NCI-H524 treated with DMSO at 0.1 percent for 48 hours (cell line): ENCODE measurements around the gene SIK2.
A peak's percentile ranks its signal among the peaks of the same experiment; 100 is the strongest.

Experiments
- DNase-seq: peaks from one replicate; lab custom pipeline; 2025; lab: John Stamatoyannopoulos, UW

The SIK2 gene

GRCh38 chr11:111601979-111602864, at the start of gene SIK2:
Gene SIK2 (plus strand): TSS chr11:111602449. CDS start chr11:111602564, 115 bp downstream.
- DNase-seq, result peak; percentile 75

GRCh38 chr11:111554532-111554931, 47.7 kb upstream of the SIK2 start:
- DNase-seq, result no peak

DNA sequence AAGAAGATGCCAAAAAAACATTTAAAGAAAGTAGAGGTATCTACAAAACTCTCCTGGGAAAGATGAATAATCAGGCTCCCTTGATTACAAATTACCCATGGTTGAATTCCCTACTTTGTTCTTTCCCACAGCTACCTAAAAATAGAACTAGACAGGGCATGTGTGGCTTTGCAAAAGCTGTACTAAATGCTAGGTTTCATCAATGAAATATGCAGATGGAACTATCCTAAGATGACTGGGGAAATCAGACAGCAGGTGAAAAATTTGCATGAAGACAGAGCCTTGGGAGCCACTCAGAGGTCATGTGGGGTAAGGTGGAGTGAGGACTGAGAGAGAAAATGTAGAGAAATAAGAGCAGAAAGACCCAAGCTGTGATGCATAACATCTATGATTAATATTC, 47.0 kb upstream of the SIK2 start:
- no peak for DNase-seq

GRCh38 chr11:111557425-111558111, 44.7 kb upstream of the SIK2 start:
- no peak for DNase-seq

GRCh38 chr11:111559800-111560464, 42.3 kb upstream of the SIK2 start:
- no peak for DNase-seq

DNA sequence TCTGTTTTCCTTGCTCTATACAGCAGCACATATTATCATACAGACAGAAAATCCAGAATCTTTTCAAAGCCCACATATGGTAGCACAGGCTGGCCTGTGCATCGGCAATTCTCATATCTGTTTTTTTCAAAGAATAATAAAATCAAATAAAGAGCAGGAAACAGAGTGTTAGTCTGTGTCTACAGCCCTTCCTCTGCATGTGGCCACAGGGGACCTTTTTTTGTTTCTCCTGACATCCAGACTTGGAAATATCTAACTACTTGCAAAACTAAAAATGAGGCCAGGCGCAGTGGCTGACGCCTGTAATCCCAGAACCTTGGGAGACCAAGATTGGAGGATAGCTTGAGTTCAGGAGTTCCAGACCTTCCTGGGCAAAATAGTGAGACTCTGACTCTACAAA, 41.4 kb upstream of the SIK2 start:
- DNase-seq, result no peak

GRCh38 chr11:111561306-111561705, 40.9 kb upstream of the SIK2 start:
- no peak for DNase-seq

DNA sequence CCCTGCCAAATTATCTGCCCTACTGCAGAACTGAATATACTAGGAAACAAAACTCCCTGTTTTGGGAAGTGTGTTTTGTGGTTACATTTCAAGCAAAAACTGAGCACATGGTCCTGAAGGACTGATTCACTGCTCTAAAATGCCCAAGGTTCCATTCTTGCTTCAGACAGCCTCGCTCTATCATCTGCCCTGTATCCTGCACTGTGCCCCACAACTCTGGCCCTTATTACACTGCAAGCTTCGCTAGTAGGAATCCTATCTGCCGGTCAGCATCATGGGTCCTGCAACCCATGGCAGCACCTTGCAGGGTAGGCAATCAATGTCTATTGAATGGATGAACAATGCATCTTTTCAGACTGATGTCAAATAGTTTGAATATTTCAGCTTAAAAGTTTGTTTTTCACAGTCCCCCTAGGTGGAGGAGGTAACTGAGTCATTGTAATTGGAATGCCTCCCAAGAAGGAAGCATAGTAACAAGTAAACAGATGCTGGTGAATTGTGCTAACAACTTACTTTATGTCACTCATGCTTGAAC, 40.4 kb upstream of the SIK2 start:
- DNase-seq, result no peak

- no peak for DNase-seq
These were observed 39.4 kb upstream of the SIK2 start for GRCh38 chr11:111562692-111563389.

DNA sequence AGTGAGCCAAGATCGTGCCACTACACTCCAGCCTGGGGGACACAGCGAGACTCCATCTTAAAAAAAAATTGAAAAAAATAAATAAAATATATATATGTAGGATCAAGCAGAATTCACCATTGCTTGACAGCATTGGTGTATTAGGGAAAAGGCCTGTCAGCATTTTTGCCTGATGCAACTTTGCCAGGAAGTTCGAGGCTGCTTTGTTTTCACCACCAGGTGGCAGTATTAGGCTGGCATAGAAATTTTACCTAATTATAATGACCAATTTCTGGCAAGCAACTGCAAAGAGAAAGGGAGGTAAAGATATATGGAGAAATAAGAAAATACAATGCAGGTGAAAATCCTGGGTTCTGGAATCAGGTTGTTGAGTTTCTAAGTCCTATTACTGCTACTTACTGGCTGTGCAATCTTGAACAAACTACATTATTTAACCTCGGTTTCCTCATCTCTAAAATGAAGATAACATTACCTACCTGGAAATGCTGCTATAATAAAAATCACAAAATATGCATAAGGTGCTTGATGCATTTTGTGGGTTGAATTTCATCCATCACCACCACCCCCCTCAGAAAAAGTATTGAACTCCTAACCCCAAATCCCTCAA, 37.0 kb upstream of the SIK2 start:
- no peak for DNase-seq

- DNase-seq, result no peak
These were observed 35.9 kb upstream of the SIK2 start for GRCh38 chr11:111566324-111566723.

DNA sequence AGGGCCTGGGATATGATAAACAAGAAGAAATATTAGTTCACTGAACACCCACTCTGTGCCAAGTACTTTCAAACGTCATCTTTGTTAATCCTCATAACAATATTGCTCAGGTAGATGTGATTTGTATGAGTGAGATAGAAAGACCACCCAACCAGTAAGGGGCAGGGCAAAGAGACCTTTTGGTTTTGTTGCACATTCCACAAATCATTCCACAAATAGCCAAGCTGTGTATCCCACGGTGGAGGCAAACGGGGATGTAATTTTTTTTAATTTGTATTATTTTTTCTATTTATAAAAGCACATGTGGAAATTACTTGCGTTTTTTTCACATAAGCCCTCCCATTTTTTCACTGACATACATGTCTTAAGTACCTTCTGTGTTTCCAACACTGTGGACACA, 32.8 kb upstream of the SIK2 start:
- DNase-seq, result no peak

- DNase-seq, result no peak
These were observed 31.5 kb upstream of the SIK2 start for GRCh38 chr11:111570796-111571195.

DNA sequence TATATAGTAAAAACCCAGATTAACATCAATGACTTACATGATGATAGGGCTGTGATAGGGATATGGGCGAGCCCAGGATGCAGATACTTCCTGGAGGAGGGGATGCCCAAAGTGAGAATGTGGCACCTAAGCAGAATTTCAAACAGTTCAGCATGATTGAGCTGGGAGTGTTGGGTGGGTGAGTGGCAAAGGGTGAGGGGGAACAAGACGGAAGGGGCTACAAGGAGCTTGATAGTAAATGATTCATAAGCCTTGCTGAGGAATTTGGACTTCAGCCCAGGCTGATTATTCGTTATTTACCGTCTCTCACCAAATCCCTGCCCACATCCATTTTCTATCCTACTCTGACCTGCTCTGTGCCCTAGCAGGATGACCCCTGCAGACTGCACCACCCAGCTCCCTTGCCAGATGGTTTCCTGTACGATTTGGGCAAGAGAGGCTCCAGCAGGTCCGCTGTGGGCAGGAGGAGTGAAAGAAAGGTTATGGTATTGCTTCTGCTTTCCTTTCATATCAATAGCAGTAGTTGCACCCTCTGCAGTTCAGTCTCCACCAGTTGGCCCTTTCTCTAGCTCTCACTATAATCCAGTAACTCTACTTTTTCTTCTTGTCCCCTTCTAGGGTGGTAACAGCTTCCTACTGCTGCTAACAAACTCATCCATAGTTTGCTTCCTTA, 30.3 kb upstream of the SIK2 start:
- DNase-seq, result no peak

GRCh38 chr11:111572581-111572980, 29.7 kb upstream of the SIK2 start:
- DNase-seq, result no peak

- DNase-seq, result no peak
These were observed 28.4 kb upstream of the SIK2 start for GRCh38 chr11:111573821-111574249.

GRCh38 chr11:111574373-111575225, 27.6 kb upstream of the SIK2 start:
- no peak for DNase-seq

- DNase-seq, result no peak
These were observed 26.5 kb upstream of the SIK2 start for GRCh38 chr11:111575740-111576139.

GRCh38 chr11:111577821-111578220, 24.4 kb upstream of the SIK2 start:
- DNase-seq, result no peak

DNA sequence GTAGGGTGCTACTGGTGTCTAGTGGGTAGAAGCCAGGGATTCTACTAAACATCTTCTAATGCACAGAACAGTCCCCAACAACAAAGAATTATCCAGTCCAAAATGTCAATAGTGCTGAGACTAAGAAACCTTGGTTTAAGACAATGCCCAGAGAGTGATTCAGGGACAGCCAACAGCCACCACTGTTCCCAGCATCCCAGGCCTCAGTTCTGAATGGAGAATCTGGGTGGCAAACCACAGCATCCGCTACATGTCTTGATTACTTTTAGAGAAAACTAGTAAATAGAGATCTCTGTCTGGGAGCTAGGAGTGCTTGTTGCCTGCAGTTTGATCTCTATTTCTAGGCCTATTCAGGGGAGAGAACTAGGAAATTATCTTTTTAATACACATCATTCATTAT, 20.9 kb upstream of the SIK2 start:
- no peak for DNase-seq
